LNCAP (cell line): ENCODE data around the gene HUWE1.

Experiments
- CTCF ChIP-seq: fragments of 450-650 bp; IDR thresholded peaks from 2 replicates; pipeline ENCODE4 v1.5.1; 2017; ENCODE audit warnings: mild to moderate bottlenecking

The HUWE1 gene

GRCh38 chrX:53595266-53595810, 91.2 kb downstream of the HUWE1 start:
- TF ChIP-seq CTCF, result no peak

GRCh38 chrX:53594354-53594753, 92.2 kb downstream of the HUWE1 start:
- TF ChIP-seq CTCF, result no peak

GRCh38 chrX:53587795-53588420, 98.6 kb downstream of the HUWE1 start:
- no peak for TF ChIP-seq CTCF

- no peak for TF ChIP-seq CTCF
Observed at GRCh38 chrX:53584891-53585290, 101.6 kb downstream of the HUWE1 start.

GRCh38 chrX:53583571-53583970, 102.9 kb downstream of the HUWE1 start:
- TF ChIP-seq CTCF, result no peak

GRCh38 chrX:53580742-53581504, 105.6 kb downstream of the HUWE1 start:
- TF ChIP-seq CTCF, result no peak

GRCh38 chrX:53571494-53571893, 115.0 kb downstream of the HUWE1 start:
- no peak for TF ChIP-seq CTCF
